ENCODE results near the gene LRRC31. TPM values are rescaled to one million over a fixed set of nuclear protein-coding genes. Genes with fewer than 3 reads are reported as not detected.

Gene LRRC31
- total RNA-seq, 2 donors from 2014 or later = not detected

DNA sequence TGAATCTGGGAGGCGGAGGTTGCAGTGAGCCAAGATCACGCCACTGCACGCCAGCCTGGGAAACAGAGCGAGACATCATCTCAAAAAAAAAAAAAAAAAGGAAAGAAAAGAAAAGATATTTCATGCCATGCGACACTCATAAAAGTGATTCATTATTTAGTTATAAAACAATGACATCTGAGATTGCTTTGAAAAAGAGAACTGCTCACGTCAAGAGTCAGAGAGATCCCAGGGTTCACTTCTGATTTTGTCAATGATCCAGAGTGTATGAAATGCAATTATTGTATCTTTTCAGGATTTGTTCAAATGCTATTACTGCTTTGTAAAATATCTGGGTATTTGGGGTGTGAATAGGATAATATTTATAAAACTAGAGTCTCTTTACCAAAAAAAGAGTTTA lies 35.7 kb upstream of the LRRC31 start:
- 67 to 83% methylated on average over 4 to 6 of the region's 6 CpGs for WGBS, 2 experiments (ENCODE audit: insufficient coverage in 1 of 2, insufficient read length in 1 of 2)
- Mint-ChIP-seq H3K36me3 (ENCODE audit: low read depth) (peaks cover 3% of the 10 kb centered on the region), H3K9me3 (peaks cover 31% of the 10 kb centered on the region), H3K27ac (no peak overlapping the region), H3K27me3 (ENCODE audit: insufficient read depth) (no peaks in the 10 kb centered on the region), H3K4me3 (no peak overlapping the region), H3K4me1 (peaks cover 6% of the 10 kb centered on the region)
- Histone ChIP-seq H3K36me3 (ENCODE audit: control insufficient read depth, insufficient read depth, low read length) (no peaks in the 10 kb centered on the region), H3K27ac (ENCODE audit: low read depth, low read length) (no peak overlapping the region), H3K9me3 (ENCODE audit: control insufficient read depth, low read length) (peaks cover 11% of the 10 kb centered on the region), H3K4me3 (ENCODE audit: low read length) (no peak overlapping the region), H3K4me1 (ENCODE audit: control insufficient read depth, insufficient read depth, low read length) (no peaks in the 10 kb centered on the region), H3K9ac (ENCODE audit: extremely low read depth, low read length, poor library complexity, severe bottlenecking) (no peak overlapping the region), H3K27me3 (ENCODE audit: control insufficient read depth, insufficient read depth, low read length, poor library complexity, severe bottlenecking) (no peaks in the 10 kb centered on the region)
- no peak for DNase-seq
- TF ChIP-seq, protein P1, sequence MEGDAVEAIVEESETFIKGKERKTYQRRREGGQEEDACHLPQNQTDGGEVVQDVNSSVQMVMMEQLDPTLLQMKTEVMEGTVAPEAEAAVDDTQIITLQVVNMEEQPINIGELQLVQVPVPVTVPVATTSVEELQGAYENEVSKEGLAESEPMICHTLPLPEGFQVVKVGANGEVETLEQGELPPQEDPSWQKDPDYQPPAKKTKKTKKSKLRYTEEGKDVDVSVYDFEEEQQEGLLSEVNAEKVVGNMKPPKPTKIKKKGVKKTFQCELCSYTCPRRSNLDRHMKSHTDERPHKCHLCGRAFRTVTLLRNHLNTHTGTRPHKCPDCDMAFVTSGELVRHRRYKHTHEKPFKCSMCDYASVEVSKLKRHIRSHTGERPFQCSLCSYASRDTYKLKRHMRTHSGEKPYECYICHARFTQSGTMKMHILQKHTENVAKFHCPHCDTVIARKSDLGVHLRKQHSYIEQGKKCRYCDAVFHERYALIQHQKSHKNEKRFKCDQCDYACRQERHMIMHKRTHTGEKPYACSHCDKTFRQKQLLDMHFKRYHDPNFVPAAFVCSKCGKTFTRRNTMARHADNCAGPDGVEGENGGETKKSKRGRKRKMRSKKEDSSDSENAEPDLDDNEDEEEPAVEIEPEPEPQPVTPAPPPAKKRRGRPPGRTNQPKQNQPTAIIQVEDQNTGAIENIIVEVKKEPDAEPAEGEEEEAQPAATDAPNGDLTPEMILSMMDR (conservative IDR thresholded peaks at IDR 0.05) = no peak

DNA sequence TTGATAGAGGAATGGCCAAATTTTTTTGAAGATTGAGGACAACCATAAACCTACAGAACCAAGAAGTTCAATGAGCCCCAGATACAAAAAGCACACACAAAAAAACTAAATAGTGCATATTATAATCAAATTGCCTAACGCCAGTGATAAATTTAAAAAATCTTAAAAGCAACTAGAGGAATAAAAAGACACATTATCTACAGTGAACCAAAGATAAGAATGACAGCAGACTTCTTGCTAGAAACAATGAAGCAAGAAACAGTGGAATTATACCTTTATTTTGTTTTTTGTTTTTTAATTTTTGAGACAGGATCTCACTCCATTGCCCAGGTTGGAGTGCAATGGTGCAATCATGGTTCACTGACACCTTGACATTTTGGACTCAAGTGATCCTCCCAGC lies 31.7 kb upstream of the LRRC31 start:
- Mint-ChIP-seq H3K27ac (no peak overlapping the region), H3K4me1 (no peaks in the 10 kb centered on the region)
- no peaks in the 10 kb centered on the region for H3K4me1 ChIP-seq (ENCODE audit: control insufficient read depth, insufficient read depth, low read length)

DNA sequence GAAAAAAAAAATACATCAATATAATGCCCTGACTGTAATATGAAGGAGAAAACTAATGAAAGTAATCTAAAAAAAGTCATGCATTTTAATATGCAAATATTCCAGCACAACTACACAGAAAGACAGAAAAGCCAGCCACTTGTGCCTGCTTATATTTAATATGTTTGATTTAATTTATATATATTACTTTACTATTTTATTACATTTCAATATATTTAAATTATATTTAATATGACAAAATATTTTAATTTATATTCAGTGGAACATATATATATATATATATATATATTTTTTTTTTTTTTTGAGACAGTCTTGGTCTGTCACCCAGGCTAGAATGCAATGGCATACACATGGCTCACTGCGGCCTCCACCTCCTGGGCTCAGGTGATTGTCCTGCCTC lies 27.5 kb upstream of the LRRC31 start:
- Mint-ChIP-seq H3K4me1 (no peaks in the 10 kb centered on the region), H3K9me3 (peaks cover 21% of the 10 kb centered on the region), H3K27me3 (ENCODE audit: insufficient read depth) (peaks cover 2% of the 10 kb centered on the region), H3K27ac (no peak overlapping the region), H3K4me3 (no peak overlapping the region), H3K36me3 (ENCODE audit: low read depth) (peaks cover 3% of the 10 kb centered on the region)
- Histone ChIP-seq H3K27me3 (ENCODE audit: control insufficient read depth, insufficient read depth, low read length, poor library complexity, severe bottlenecking) (no peaks in the 10 kb centered on the region), H3K36me3 (ENCODE audit: control insufficient read depth, insufficient read depth, low read length) (no peaks in the 10 kb centered on the region), H3K4me1 (ENCODE audit: control insufficient read depth, insufficient read depth, low read length) (no peaks in the 10 kb centered on the region), H3K27ac (ENCODE audit: low read depth, low read length) (no peak overlapping the region), H3K4me3 (ENCODE audit: low read length) (no peak overlapping the region), H3K9ac (ENCODE audit: extremely low read depth, low read length, poor library complexity, severe bottlenecking) (no peak overlapping the region), H3K9me3 (ENCODE audit: control insufficient read depth, low read length) (peaks cover 13% of the 10 kb centered on the region)
- TF ChIP-seq, protein P1 (conservative IDR thresholded peaks at IDR 0.05) = no peak
- WGBS, 2 experiments (ENCODE audit: insufficient coverage in 1 of 2, insufficient read length in 1 of 2) = 93 to 100% methylated on average over 1 of the region's 1 CpG
- DNase-seq = no peak

More for the DNA sequence above, 31.7 kb upstream of the LRRC31 start:
- TF ChIP-seq, protein P1 (conservative IDR thresholded peaks at IDR 0.05) = no peak
- H3K9me3 Mint-ChIP-seq = peaks cover 37% of the 10 kb centered on the region
- Histone ChIP-seq H3K27me3 (ENCODE audit: control insufficient read depth, insufficient read depth, low read length, poor library complexity, severe bottlenecking) (no peaks in the 10 kb centered on the region), H3K36me3 (ENCODE audit: control insufficient read depth, insufficient read depth, low read length) (no peaks in the 10 kb centered on the region), H3K4me3 (ENCODE audit: low read length) (no peak overlapping the region), H3K9me3 (ENCODE audit: control insufficient read depth, low read length) (peaks cover 13% of the 10 kb centered on the region), H3K27ac (ENCODE audit: low read depth, low read length) (no peak overlapping the region), H3K9ac (ENCODE audit: extremely low read depth, low read length, poor library complexity, severe bottlenecking) (no peak overlapping the region)
- no peak overlapping the region for H3K4me3 Mint-ChIP-seq
- DNase-seq = no peak
- H3K27me3 Mint-ChIP-seq (ENCODE audit: insufficient read depth) = peaks cover 2% of the 10 kb centered on the region
- H3K36me3 Mint-ChIP-seq (ENCODE audit: low read depth) = peaks cover 3% of the 10 kb centered on the region
- 64 to 100% methylated on average over 1 of the region's 1 CpG for WGBS, 2 experiments (ENCODE audit: insufficient coverage in 1 of 2, insufficient read length in 1 of 2)

Measured in endodermal cell (in vitro differentiated cells).